ENCODE measurements around the gene LENG9.

- TF ChIP-seq CTCF (IDR thresholded peaks at IDR 0.05) (peak in 4 of 5 experiments; percentile 15 to 36 (median 24)), POLR2A (IDR thresholded peaks at IDR 0.05) (no peak), EP300 (IDR thresholded peaks at IDR 0.05; ENCODE audit: low read depth) (no peak), POLR2AphosphoS5 (IDR thresholded peaks at IDR 0.05) (no peak)
These were observed 24.3 kb downstream of the LENG9 start for GRCh38 chr19:54439174-54439851.
